Measurements from ENCODE around the gene COL4A4.
A peak's percentile ranks its signal among the peaks of the same experiment; 100 is the strongest.

The COL4A4 gene

DNA sequence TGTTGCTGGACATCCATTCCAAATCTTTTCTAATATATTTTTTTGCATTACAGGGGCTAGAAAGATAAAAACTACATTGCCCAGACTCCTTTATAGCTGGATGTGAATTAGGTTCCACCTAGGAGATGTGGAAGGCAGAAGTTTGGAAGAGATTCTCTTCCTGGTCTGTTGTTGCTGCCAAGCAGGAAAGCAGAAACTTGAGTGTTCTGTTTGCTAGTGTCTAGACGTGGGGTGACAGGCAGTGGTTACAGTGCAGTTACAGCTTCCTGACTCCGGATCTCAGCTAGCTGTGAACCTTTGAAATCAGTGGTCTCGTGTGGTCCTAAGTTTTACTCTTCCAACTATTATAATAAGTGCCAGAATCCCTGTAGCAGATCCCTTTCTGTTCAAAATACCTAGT lies 46.2 kb downstream of the COL4A4 start:
- H3K4me3 ChIP-seq (ENCODE audit: low read depth, low read length) = no peak overlapping the region
- TF ChIP-seq, protein P1, sequence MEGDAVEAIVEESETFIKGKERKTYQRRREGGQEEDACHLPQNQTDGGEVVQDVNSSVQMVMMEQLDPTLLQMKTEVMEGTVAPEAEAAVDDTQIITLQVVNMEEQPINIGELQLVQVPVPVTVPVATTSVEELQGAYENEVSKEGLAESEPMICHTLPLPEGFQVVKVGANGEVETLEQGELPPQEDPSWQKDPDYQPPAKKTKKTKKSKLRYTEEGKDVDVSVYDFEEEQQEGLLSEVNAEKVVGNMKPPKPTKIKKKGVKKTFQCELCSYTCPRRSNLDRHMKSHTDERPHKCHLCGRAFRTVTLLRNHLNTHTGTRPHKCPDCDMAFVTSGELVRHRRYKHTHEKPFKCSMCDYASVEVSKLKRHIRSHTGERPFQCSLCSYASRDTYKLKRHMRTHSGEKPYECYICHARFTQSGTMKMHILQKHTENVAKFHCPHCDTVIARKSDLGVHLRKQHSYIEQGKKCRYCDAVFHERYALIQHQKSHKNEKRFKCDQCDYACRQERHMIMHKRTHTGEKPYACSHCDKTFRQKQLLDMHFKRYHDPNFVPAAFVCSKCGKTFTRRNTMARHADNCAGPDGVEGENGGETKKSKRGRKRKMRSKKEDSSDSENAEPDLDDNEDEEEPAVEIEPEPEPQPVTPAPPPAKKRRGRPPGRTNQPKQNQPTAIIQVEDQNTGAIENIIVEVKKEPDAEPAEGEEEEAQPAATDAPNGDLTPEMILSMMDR (IDR thresholded peaks at IDR 0.05; ENCODE audit: low read depth, low read length) = no peak

- TF ChIP-seq, protein P1 (IDR thresholded peaks at IDR 0.05; ENCODE audit: low read depth, low read length) = no peak
- no peak overlapping the region for H3K4me3 ChIP-seq (ENCODE audit: low read depth, low read length)
Observed at GRCh38 chr2:227117027-227117426, 47.0 kb downstream of the COL4A4 start.

- TF ChIP-seq, protein P1 (IDR thresholded peaks at IDR 0.05; ENCODE audit: low read depth, low read length) = no peak
- no peak overlapping the region for H3K4me3 ChIP-seq (ENCODE audit: low read depth, low read length)
Observed at GRCh38 chr2:227115761-227116160, 48.2 kb downstream of the COL4A4 start.

- H3K4me3 ChIP-seq (ENCODE audit: low read depth, low read length) = no peak overlapping the region
- TF ChIP-seq, protein P1 (IDR thresholded peaks at IDR 0.05; ENCODE audit: low read depth, low read length) = peak; percentile 80
Observed at GRCh38 chr2:227106845-227107759, 56.9 kb downstream of the COL4A4 start.

- no peak overlapping the region for H3K4me3 ChIP-seq (ENCODE audit: low read depth, low read length)
- TF ChIP-seq, protein P1 (IDR thresholded peaks at IDR 0.05; ENCODE audit: low read depth, low read length) = no peak
Observed at GRCh38 chr2:227103583-227103982, 60.4 kb downstream of the COL4A4 start.

DNA sequence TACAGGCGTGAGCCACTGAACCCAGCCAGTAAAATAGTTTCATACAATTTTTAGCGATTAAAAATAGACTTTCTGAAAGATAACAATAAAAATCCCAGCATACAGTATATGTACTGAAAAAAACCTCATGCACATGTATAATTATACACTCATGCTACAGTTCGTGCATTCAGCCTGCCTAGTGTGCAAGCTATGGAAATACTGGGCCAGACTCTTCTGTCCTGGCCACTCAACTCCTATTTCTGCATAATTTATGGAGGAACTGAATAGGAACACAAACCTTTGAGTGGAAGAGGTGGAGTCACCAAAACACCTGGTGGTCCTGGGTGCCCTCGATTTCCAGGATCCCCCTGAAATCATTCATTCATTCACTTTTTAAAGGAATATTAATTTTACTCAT lies 64.7 kb downstream of the COL4A4 start:
- TF ChIP-seq, protein P1 (IDR thresholded peaks at IDR 0.05; ENCODE audit: low read depth, low read length) = no peak
- H3K4me3 ChIP-seq (ENCODE audit: low read depth, low read length) = no peak overlapping the region

GRCh38 chr2:227098162-227098515 lies 65.9 kb downstream of the COL4A4 start:
- no peak overlapping the region for H3K4me3 ChIP-seq (ENCODE audit: low read depth, low read length)
- TF ChIP-seq, protein P1 (IDR thresholded peaks at IDR 0.05; ENCODE audit: low read depth, low read length) = no peak

All from WI38 (cell line).